Femur (tissue), 1 donor: ENCODE data around the gene KIAA0319L.

Experiments used
- DNase-seq: peaks from one replicate; pipeline ENCODE4 v3.0.0-alpha.2; 2017

KIAA0319L gene

DNA sequence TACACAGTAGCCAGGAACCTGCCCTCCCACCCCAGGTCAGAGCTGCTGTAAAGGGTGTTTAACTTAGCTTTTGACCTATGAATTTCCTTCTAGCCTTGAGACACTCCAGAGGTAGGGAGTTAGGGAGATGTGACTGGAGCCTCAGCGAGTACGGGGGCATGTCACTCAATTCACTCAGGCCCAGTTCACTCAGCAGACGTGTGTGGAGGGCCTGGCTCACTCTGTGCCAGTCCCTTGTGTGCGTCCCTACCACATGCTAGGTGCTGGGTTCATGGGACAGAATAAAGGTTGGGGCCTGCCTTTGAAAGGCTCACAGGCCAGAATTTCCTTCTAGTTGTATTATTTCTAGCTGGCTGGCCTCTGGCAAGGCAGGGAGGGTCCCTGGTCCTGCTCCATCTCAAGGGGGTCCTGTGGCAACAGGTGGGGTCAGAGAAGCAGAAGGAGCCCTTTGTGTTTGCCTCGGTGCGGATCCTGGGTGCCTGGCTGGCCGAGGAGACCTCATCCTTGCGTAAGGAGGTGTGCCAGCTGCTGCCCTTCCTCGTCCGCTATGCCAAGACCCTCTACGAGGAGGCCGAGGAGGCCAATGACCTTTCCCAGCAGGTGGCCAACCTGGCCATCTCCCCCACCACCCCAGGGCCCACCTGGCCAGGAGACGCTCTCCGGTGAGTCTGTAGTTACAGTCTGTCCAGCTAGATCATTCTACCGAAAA, 4.9 kb upstream of the KIAA0319L start:
- DNase-seq, result no peak

DNA sequence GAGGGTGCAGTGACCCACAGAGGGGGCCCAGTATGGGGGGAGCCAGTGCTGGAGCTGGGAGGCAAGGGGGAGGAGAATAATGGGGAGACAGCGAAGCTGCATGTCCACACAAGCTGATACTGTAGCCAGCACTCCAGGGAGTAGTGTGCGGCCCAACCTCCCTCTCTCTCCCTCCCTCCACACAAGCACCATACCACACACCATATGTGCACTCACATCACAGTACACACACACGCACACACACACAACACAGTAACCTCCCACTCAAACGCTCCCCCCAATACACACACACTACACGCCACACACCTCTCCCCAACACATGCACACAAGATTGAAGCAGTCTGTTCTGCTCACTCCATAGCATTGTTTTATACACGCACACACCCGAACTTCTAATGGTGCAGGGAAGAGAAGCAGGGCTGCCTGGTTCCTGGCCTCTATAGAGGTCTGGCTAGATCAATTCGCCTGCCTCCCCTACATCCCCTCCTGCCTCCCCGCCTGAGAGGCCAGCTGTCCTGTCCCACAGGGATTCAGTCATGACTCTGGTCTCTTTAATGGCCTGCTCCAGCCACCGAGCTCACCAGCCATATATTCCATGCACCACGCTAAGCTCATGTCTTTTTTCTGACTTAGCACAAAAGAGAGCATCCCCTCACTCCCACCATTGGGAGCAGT, 4.2 kb upstream of the KIAA0319L start:
- DNase-seq, result no peak

DNA sequence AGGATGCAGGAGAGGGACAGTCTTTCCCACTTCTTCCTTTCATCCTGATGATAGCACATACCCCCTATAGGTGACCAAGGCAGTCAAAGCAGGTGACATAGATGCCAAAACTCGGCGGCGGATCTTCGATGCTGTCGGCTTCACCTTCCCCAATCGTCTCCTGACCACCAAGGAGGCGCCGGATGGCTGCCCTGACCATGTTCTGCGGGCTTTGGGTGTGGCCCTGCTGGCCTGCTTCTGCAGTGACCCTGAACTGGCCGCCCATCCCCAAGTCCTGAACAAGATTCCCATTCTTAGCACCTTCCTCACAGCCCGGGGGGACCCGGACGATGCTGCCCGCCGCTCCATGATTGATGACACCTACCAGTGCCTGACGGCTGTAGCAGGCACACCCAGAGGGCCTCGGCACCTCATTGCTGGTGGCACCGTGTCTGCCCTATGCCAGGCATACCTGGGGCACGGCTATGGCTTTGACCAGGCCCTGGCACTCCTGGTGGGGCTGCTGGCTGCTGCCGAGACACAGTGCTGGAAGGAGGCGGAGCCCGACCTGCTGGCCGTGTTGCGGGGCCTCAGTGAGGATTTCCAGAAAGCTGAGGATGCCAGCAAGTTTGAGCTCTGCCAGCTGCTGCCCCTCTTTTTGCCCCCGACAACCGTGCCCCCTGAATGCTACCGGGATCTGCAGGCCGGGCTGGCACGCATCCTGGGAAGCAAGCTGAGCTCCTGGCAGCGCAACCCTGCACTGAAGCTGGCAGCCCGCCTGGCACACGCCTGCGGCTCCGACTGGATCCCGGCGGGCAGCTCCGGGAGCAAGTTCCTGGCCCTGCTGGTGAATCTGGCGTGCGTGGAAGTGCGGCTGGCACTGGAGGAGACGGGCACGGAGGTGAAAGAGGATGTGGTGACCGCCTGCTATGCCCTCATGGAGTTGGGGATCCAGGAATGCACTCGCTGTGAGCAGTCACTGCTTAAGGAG, 3.3 kb upstream of the KIAA0319L start:
- peak; percentile 70 for DNase-seq

DNA sequence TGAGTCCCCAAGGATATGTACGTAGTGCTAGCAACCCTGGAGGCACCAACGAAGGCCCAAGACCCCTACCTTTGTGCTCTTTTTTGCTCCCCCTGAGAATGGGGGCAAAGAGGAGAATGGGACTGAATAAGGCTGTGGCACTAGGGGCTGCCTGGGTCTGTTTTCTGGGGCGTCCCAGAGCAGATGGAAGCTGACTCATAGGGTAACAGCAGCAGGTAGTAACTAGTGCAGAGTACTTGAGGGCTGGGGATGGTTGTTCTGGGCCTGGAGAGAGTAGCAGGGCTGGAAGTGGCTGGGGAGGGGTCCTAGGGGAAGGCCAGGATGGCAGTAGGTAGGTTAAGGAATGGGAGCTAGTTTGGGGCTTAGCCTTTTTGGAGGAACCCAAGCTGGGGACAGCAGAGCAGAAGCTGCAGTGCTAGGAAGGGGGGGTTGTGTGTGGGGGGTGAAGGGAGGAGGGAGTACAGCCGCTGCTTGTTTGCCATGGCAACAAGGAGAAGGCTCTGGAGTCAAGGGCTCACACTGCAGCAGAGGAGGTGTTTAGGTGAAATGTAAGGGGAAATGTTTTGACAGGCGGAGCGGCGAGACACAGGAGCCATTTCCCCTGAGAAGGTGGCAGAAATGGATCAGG, 2.2 kb upstream of the KIAA0319L start:
- no peak for DNase-seq

DNA sequence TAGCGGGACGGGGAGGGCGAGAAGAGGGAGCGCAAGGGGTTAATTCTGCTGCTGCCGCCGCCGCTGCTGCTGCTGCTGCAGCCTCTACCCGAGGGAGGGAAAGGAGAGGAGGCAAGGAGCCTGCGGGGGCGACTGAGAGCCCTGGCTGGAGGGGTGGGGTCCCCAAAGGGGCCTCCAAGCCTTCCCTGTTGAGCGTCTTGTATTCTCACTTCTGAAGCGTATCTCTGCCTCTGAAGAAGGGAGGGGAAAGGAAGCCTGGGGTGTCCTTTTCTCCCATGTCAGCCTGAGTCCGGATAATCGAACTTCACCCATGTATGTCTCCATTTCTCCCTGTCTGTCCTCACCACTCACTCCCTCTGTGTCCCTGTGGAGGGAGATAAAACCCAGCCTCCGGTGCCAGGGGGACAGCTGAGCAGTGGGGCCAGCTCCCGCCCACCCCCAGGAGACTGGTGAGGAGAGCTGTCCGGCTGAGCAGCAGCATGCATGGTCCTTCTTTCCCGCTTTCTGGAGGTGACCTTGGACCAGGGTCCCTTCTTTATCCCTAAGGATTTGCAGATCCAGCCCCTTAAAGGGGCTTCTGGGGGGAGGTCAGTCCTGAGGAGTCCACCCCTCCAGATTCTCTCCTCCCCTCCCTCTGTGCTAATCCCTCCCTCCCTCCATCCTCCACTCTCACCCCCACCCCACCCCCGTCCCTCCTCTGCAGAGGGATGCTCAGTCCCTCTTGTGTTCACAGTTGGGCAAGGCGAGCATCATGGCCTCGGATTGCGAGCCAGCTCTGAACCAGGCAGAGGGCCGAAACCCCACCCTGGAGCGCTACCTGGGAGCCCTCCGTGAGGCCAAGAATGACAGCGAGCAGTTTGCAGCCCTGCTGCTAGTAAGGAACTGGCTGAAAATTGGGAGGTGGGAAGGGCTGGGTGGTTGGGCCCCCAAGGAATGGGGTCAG, 1.4 kb upstream of the KIAA0319L start:
- DNase-seq, result no peak

DNA sequence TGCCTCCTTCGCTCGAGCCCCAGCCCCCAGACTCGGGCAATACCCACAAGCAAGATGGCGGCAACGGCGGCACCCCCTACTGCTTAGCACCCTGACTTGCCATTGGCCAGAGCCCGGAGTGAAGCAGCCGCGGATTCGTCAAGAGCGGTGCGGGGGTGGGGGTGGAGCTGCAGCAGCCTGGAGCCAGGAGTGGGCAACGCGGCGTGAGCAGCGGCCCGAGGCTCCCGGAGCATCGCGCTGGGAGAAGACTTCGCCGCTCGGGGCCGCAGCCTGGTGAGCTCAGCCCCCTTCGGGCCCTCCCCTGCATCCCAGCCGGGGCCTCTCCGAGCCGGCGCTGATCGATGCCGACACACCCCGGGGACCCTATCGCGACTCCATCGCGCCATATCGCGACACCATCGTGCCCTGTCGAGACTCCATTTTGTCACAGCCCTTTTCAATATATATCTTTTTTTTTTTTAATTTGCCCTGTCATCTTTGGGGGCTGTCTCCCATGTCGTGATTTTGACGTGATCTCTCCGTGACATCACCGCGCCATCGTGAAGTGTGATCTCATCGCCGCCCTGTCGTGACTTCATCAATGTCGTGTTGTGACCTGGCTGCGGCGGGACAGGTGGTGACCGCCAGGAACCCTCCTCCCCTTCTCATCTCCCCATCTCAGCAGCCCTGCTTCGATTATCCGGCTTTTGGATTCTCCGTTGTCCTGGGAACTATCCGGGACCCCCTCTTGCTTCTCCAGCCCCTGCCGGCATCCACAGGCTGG, 589 bp upstream of the KIAA0319L start, which contains the start of gene NCDN:
NCDN (plus strand) TSS at position 189 of the 763 bp plus-strand sequence; CDS start at position 581, 392 bp downstream.
- peak; percentile 98 for DNase-seq

DNA sequence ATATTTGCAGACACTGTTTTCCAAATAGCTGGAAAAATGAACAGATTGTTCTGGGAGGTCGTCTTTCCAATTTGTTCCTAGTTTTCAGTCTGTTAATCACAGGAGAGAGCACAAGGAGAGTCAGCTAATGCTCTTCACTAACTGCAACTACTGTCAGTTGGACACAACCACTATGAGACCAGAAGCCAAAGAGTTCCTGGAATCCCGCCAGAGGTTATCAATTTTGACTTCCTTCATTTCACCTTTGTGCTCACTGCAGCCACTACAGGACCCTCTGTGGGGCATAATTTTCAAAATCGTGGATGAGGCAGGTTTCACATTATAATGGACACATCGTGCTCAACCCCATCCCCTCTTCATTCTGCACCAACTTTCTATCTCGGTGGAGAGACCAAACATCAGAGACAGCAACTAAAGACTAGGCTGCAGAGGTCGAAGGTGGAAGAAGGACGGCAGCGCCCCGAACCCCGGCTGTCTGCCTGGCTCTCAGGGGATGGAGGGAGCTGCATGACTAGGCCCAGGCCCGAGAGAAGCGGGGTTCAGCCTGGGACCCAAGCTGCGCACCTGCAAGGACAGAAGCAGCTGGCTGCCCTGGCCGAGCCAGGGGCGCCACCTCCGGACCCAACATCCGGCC, 602 bp downstream of the KIAA0319L start:
- DNase-seq, result no peak

DNA sequence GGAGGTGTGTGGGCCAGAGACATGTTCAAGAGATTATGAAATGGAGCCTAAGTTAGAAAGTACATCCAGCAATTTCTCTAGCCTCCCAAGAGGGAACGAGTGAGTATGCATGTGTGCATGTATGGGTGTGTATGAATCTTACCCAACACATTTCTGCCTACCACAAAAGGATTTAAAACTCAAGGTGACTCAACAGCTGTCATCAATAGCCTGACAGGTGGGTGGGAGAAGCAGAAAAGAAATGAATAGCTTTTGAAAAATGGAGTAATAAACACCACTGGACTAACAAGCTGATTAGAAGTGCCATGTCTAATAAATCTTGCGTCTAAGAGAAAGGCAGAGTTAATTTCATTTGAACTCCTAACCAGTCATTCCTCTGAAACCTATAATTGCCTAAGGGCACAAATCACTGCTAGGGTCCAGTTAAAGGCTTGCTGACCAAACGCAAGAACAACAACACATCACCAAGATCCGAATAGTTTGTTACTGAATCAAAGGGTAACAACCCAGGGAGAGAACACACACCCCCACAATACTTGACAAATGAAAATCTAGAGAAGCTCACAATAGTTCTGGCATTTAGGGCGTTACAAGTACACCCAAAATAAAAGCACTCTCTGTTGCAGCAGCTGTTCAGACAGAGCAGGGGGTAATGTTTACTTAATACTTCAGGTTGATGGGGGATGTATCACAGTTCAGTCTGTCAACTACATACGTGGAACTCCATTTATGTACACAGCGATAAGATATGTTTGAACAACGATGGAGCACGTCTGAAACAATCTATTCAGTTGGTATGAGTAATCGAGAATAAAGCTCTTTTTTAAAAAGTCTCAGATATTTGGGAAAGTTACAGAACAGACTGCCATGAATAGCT, 1.4 kb downstream of the KIAA0319L start:
- DNase-seq, result no peak

DNA sequence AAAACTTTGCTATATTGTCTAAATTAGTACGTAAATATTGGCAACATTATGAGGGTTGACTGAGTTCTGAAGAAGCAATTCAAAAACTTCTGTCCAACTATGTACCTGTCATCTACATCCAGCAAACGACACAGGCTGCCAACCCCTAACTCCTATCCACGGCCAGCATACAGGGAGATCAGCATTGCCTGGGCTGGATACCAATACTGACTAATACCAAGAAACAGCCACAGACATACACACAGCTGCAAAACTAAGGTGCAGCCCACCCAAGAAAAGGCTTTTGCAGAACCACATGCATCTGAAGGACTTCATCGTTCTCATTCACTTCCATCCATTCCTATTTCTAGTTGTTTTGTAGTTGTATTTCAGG, 2.0 kb downstream of the KIAA0319L start:
- DNase-seq, result no peak

DNA sequence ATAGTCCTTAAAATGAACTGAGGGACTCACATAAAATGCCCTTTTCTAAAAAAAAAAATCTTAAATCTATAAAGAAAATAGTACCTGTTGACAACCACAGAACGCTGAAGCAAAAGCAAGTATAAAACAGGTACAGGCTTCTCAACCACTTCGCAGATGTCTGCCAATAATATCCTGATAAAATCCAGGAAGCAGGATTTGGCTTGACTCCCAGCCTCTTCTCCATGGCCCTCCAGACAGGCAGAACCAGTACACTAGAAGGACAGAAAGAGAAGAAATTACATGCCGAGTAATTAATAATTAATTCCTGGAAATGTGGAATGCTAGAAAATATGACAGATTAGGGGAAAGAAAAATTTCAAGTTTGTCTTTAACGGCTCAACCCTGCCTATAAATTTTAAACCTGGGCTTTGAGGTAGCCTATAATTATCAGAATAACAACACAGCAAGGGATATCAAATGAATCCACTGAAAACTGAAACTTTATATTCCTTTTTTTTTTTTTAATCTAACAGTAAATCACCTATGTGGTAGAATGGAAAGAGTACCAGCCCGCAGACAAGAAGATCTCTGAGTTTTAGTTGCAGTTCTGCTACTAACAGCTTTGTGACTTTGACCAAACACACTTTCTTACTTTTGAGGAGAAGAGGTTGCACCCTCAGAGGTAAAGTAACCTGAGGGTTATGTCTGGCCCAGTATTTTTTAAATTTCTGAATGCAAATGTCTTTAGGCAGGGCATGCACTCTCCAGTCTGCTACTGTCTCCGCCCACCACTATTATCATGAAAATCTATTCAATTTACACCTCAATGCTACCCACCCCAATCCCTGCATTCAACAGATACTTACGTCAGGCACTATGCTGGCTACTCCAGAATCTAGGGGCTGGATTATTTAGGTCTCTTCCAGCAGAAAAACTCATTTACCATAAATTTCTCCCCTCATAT, 2.7 kb downstream of the KIAA0319L start:
- DNase-seq, result no peak

DNA sequence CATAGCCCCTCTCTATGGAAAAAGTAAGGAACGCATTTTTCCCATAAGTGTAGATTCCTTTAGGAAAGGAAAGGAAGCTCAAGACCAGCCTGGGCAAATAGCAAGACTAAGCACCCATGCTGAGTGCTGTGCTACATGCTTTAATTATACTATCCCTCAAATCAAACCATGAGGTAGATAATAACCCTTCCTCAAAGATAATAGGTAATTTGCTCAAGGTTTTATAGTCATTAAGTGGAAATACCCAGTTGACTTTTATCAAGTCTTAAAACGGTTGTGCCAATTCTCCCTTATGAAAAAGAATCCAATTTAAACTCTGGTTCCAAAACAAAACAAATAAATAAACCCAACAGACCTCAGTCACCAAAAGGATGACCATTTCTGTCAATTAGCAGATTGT, 3.4 kb downstream of the KIAA0319L start:
- DNase-seq, result no peak

DNA sequence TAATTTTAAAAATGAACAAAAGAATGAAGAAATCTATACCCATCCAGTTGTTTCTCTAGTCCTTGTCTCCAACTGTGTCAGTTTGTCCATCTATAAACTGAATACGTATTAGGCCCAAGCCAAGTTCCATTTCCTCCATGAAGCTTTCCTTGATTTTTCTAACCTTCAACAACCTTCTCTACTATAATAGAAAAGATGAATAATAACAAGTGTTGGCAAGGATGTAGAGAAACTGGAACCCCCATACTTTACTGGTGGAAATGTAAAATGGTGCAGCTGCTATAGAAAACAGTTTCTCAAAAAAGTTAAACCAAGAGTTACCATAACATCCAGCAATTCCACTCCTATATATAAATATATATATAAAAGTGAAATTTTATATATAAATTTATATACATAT, 10.6 kb downstream of the KIAA0319L start:
- DNase-seq, result no peak

DNA sequence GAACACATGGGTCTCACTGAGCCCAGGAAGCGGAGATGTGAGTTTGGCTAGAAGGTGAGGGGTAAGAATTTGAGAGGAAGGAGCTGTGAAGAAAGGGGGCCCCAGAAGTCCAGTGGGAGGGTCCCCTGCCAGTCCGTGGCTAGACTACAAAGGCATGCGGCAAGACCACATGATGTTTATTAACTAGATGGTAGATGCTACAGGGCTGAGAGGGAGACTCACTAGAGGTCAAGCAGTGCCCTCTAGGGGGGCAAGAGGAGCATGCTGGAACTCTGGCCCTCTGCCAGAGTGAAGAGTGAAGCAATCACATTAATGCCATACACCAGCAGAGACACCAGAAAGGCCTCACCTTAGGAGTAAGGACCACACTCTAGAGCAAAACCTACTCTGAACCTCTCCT, 12.2 kb downstream of the KIAA0319L start:
- no peak for DNase-seq

DNA sequence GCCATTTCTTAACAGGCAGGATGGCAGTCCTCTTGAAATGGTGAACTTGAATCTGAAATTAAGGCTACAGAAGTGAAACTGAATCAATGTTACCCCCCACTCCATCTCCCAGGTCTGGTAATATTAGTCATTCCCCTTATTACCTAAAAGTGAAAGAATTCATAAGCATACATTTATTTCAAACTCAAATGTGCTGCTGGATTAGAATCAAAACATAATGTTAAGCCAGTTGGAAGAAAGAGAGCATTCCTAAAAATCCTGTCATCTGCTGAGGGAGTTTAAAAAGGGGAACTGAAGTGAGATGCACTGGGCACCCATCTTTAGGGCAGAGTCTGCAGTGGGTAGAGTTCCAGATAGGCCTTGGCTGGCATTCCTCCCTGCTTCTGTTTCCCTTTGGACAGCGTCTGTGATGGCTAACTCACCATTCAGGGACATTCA, 17.4 kb downstream of the KIAA0319L start:
- DNase-seq, result no peak

DNA sequence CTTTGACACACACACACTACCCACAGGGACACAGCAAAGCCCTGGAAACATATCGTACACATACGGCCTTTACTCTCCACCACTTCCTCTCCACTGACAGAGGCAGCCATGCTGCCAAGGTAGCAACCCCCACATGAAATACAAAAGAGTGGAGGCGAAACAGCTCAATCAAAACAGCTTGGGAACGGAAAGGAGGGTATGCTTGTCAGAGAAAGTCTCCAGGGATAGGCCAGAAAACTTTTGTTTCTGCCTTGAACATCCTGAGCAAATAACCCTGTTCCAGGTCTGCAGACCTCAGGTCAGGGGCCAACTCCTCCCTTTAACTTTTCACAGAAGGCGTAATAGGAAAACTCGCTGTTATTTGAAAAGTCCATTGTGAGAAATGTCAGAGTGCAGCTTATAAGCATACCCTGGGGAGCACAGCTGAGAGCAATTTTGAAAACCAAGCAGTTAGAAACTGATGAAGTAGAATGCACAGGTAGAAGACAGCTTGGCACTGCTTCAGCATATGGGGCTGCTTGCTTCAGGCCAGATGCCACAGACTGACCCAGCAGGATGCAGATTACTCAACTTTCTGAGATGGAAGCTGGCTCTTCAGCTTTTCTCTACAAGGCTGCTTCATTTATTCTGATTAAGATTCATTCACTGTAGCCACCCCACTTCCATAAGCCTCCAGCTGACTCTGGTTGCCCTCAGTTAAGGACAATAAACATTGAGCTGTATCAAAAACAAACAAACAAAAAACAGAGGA, 18.0 kb downstream of the KIAA0319L start:
- DNase-seq, result no peak

DNA sequence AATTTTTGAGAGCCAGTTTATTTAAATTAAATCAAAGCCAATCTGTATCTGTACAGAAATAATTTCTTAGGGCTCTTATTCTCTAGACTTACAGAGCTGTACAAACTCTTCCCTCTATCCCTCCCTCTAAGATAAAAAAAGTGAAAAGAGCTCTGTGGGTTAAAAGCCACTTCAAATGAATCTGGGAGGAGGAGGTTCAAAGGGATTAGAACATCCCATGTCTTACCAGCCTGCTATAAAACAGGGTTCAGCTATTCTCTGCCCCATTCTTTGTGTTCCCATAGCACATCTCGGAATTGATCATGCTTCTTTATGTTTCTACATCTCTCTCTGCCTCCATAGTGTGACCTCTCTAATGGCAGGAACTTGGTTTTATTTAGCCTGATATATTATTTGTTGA, 19.4 kb downstream of the KIAA0319L start:
- no peak for DNase-seq

DNA sequence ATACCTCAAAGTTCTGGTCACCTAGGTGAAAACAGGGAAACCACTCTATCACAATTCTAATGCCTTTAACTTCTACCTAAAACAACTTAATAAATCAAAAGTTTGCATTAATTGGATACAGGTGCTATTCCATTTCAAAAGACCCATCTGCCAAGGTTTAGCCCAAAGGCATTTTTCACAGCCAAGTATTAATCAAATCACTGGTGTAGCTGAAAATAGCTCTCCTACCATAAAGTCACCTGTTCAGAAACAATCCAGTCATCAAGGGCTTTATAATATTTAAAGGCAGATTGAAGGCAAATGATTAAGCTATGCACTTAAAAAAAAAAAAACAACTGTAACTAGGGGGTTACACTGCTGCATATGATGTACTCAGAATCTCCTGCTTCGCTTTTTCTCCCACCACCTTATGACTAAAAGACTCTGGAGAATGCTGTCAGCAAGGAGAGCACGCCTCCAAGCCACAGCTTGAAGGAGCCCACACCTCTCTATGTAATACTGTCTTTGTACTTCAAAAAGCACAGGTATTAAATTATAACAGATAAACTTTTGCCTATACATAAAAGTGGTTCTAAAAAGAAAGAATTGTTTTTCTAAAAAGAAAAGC, 20.5 kb downstream of the KIAA0319L start:
- DNase-seq, result no peak
